ENCODE measurements around the gene NOVA1.

The NOVA1 gene

DNA sequence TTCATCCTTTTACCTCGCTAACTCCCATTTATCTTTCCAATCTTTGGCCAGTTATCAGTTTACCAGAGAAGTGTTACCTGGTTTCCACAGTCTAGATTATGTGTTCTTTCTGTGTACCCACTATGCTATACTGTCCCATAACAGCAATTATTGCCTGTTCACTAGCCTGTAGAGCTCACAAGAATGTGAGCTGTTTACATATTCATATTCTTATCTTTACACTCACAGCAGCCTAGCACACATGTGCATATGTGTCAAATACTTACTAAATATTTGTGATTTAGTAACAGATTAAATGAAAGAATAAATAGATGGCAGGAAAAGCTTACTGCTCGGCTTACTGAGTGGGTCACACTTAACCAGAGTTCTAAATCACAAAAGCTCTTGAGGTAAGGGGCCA is 97.8 kb downstream of the NOVA1 start:
- TF ChIP-seq, protein P1, sequence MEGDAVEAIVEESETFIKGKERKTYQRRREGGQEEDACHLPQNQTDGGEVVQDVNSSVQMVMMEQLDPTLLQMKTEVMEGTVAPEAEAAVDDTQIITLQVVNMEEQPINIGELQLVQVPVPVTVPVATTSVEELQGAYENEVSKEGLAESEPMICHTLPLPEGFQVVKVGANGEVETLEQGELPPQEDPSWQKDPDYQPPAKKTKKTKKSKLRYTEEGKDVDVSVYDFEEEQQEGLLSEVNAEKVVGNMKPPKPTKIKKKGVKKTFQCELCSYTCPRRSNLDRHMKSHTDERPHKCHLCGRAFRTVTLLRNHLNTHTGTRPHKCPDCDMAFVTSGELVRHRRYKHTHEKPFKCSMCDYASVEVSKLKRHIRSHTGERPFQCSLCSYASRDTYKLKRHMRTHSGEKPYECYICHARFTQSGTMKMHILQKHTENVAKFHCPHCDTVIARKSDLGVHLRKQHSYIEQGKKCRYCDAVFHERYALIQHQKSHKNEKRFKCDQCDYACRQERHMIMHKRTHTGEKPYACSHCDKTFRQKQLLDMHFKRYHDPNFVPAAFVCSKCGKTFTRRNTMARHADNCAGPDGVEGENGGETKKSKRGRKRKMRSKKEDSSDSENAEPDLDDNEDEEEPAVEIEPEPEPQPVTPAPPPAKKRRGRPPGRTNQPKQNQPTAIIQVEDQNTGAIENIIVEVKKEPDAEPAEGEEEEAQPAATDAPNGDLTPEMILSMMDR (IDR thresholded peaks at IDR 0.05; ENCODE audit: low read depth, low read length, missing control alignments) = no peak
- H3K4me3 ChIP-seq (replicated peaks; ENCODE audit: low read depth, low read length) = no peak overlapping the region
- DNase-seq (ENCODE audit: extremely low read depth, low read depth) = no peak

DNA sequence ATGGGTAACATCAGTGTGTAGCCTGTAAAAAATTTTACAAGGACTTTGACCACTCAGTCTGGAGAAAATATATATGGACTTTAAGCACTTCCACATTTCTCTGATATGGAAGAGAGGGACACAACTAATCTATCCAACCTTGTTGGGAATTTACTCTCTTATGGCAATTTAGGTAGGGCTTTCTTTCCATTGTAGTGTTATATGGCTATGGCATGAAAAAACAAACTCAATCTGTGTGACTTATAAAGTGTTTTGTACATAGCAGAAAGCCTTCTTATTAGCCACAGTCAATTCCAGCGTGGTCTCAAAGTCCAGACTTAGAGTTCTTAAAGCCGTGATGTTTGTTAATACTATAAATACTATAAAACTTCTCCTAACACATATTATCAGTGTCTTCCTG is 98.3 kb downstream of the NOVA1 start:
- H3K4me3 ChIP-seq (replicated peaks; ENCODE audit: low read depth, low read length) = no peak overlapping the region
- TF ChIP-seq, protein P1 (IDR thresholded peaks at IDR 0.05; ENCODE audit: low read depth, low read length, missing control alignments) = no peak
- DNase-seq (ENCODE audit: extremely low read depth, low read depth) = no peak

DNA sequence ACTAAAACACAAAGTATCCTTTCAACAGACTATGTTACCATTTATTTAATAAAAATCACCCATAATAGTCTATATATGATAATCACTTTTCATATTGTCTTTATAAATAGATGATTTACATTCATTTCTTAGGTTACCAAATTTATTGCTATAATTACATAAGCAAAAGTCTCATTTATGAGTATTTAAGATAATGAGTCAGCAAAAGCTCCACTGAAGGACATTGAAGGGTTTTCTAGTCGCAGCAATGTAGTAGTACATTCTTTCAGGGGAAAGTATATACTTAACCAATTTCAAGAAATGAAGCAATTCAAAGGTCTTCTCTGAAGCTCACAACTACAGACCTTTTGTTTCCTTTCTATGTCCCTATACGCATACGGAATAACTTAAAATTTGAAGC is 110.9 kb downstream of the NOVA1 start:
- H3K4me3 ChIP-seq (replicated peaks; ENCODE audit: low read depth, low read length) = no peak overlapping the region
- DNase-seq (ENCODE audit: extremely low read depth, low read depth) = no peak
- TF ChIP-seq, protein P1 (IDR thresholded peaks at IDR 0.05; ENCODE audit: low read depth, low read length, missing control alignments) = no peak

DNA sequence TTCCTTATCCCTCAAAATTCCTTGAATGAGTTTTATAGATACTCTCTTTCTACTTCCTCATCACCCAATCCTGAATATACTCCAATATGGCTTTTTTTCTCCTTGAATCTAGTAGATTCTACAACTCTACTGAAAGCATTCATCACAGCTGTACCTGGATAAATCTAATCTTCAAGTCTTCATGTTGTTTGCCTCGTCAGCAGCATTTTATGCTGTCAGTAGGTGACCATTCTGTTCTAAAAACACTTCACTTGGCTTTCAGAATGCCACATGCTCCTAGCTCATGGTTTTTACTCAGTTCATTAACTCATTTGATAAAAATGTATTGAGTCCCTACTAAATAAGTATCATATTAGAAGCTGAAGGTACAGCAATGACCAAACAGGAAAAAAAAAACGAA is 113.3 kb downstream of the NOVA1 start:
- H3K4me3 ChIP-seq (replicated peaks; ENCODE audit: low read depth, low read length) = no peak overlapping the region
- no peak for DNase-seq (ENCODE audit: extremely low read depth, low read depth)
- TF ChIP-seq, protein P1 (IDR thresholded peaks at IDR 0.05; ENCODE audit: low read depth, low read length, missing control alignments) = no peak

DNA sequence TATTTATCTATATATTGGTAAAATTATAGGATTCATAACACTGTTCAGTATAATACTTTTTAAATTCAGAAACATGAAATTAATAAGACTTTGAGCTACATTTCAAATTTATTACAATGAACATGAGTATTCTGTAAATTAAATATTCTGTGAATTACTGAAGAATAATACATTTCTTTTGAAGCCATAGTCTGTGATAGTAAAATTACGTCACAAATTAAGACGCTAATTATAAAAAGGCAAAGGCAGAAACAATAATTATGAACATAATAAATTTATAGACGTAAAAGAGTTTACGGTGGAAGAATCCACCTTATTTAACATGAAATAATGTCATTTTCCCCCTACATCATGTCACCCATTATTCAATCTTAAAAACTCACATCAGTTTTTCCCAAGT is 118.9 kb downstream of the NOVA1 start:
- TF ChIP-seq, protein P1 (IDR thresholded peaks at IDR 0.05; ENCODE audit: low read depth, low read length, missing control alignments) = no peak
- DNase-seq (ENCODE audit: extremely low read depth, low read depth) = no peak
- no peak overlapping the region for H3K4me3 ChIP-seq (replicated peaks; ENCODE audit: low read depth, low read length)

DNA sequence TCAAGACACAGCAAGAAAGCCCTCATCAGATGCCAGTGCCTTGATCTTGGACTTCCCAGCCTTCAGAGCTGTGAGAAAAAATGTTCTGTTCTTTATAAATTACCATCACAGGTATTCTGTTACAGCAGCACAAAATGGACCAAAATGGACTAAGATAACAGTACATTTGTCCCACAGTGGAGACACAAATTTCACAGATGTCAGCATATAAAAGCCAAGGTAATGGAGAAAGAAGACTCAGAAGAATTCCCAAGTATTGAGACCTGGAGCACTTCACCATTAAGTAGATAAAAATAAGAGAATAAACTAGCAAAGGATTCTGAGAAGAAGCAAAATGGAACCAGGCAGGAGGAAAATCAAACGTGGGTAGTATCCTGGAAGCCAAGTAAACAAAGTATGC is 131.0 kb downstream of the NOVA1 start:
- no peak for DNase-seq (ENCODE audit: extremely low read depth, low read depth)

DNA sequence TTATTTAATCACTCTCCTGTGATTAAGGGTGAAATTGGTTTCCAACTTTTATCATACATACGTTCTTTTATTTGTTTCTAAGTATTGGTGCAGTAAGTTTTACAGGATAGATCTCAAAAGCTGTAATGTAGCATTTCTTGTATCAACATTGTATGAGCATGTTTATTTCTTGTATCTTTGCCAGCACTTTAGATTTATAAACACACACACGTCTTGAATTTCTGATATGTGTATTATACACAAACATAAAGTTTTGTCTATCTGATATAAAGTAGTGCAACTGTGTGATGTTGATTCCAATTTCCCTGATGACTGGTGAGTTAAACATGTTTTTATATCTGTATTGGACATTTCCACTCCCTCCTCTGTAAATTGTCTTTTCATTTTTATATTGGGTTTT is 134.7 kb downstream of the NOVA1 start:
- TF ChIP-seq, protein P1 (IDR thresholded peaks at IDR 0.05; ENCODE audit: low read depth, low read length, missing control alignments) = no peak
- no peak for DNase-seq (ENCODE audit: extremely low read depth, low read depth)
- no peak overlapping the region for H3K4me3 ChIP-seq (replicated peaks; ENCODE audit: low read depth, low read length)

More for the DNA sequence above, 131.0 kb downstream of the NOVA1 start:
- no peak overlapping the region for H3K4me3 ChIP-seq (replicated peaks; ENCODE audit: low read depth, low read length)
- TF ChIP-seq, protein P1 (IDR thresholded peaks at IDR 0.05; ENCODE audit: low read depth, low read length, missing control alignments) = no peak

Data from HFF-Myc (cell line).